Hepatocyte (in vitro differentiated cells): ENCODE data around the gene ENAH.

ENCODE experiments used
- CTCF ChIP-seq: fragments of 200-600 bp; sonication (generic); IDR thresholded peaks from 2 replicates; pipeline ENCODE4 v1.5.1; 2016; ENCODE audit warnings: antibody characterized with exemption, mild to moderate bottlenecking; ENCODE audit not compliant: poor library complexity
- EZH2 ChIP-seq: fragments of 200-600 bp; sonication (generic); IDR thresholded peaks from 2 replicates; pipeline ENCODE4 v1.6.1; 2016; ENCODE audit warnings: antibody characterized with exemption, mild to moderate bottlenecking, borderline replicate concordance

- no peak for TF ChIP-seq CTCF
- no peak for TF ChIP-seq EZH2
These were observed 159.2 kb downstream of the ENAH start for GRCh38 chr1:225493591-225494246.
